H9 (cell line): ENCODE data around the gene AHNAK. TPM values are rescaled to one million over a fixed set of nuclear protein-coding genes. Genes with fewer than 3 reads are reported as not detected.

Experiments used
- DNase-seq: peaks from one replicate; pipeline ENCODE4 v3.0.0-alpha.2; 2017
- H2AFZ ChIP-seq: one replicate; pipeline ENCODE4 v1.6.1; 2013; ENCODE audit warnings: mild to moderate bottlenecking, low read length, control low read depth, moderate library complexity
- H2AK5ac ChIP-seq: 2 replicates; pipeline ENCODE4 v1.6.1; 2013; ENCODE audit warnings: low read length, control low read depth, mixed read lengths; ENCODE audit not compliant: insufficient read length
- H2BK120ac ChIP-seq: one replicate; pipeline ENCODE4 v1.6.1; 2013; ENCODE audit warnings: low read depth, mild to moderate bottlenecking, low read length, control low read depth, inconsistent platforms; ENCODE audit not compliant: poor library complexity, severe bottlenecking
- H2BK12ac ChIP-seq: 2 replicates; pipeline ENCODE4 v1.6.1; 2013; ENCODE audit warnings: low read length, control low read depth, mixed read lengths, low read depth; ENCODE audit not compliant: insufficient read length
- H2BK15ac ChIP-seq: 2 replicates; pipeline ENCODE4 v1.6.1; 2013; ENCODE audit warnings: low read depth, low read length, control low read depth
- H2BK20ac ChIP-seq: one replicate; pipeline ENCODE4 v1.6.1; 2013; ENCODE audit warnings: low read depth, mild to moderate bottlenecking, low read length, control low read depth, inconsistent platforms; ENCODE audit not compliant: poor library complexity, severe bottlenecking
- H2BK5ac ChIP-seq: 2 replicates; pipeline ENCODE4 v1.6.1; 2013; ENCODE audit warnings: low read length, control low read depth, mixed read lengths; ENCODE audit not compliant: insufficient read length
- H3K14ac ChIP-seq: 2 replicates; pipeline ENCODE4 v1.6.1; 2013; ENCODE audit warnings: low read length, control low read depth; ENCODE audit not compliant: insufficient read depth
- H3K18ac ChIP-seq: 2 replicates; pipeline ENCODE4 v1.6.1; 2013; ENCODE audit warnings: low read depth, mild to moderate bottlenecking, mixed read lengths, low read length, control low read depth; ENCODE audit not compliant: insufficient read length
- H3K23ac ChIP-seq: 2 replicates; pipeline ENCODE4 v1.6.1; 2013; ENCODE audit warnings: low read length, control low read depth, mixed read lengths, low read depth; ENCODE audit not compliant: insufficient read length
- H3K23me2 ChIP-seq: 2 replicates; pipeline ENCODE4 v1.6.1; 2013; ENCODE audit warnings: low read depth, mild to moderate bottlenecking, mixed read lengths, low read length, control low read depth; ENCODE audit not compliant: insufficient read length, poor library complexity, severe bottlenecking
- H3K27ac ChIP-seq: 2 replicates; pipeline ENCODE4 v1.5.1; 2013; ENCODE audit warnings: low read length, control low read depth, mixed read lengths, low read depth; ENCODE audit not compliant: insufficient read length
- H3K27me3 ChIP-seq: 2 replicates; pipeline ENCODE4 v1.6.1; 2013; ENCODE audit warnings: low read length, control low read depth, inconsistent platforms; ENCODE audit not compliant: insufficient read depth
- H3K4ac ChIP-seq: 2 replicates; pipeline ENCODE4 v1.6.1; 2013; ENCODE audit warnings: low read depth, mild to moderate bottlenecking, control low read depth, inconsistent platforms, low read length, moderate library complexity
- H3K4me1 ChIP-seq: 2 replicates; pipeline ENCODE4 v1.6.1; 2013; ENCODE audit warnings: low read length, control low read depth, inconsistent platforms; ENCODE audit not compliant: insufficient read depth
- H3K4me2 ChIP-seq: 2 replicates; pipeline ENCODE4 v1.6.1; 2013; ENCODE audit warnings: low read length, control low read depth, mixed read lengths; ENCODE audit not compliant: insufficient read length, insufficient read depth
- H3K56ac ChIP-seq: 2 replicates; pipeline ENCODE4 v1.6.1; 2013; ENCODE audit warnings: low read depth, mild to moderate bottlenecking, mixed read lengths, low read length, control low read depth; ENCODE audit not compliant: insufficient read length
- H3K79me1 ChIP-seq: 2 replicates; pipeline ENCODE4 v1.6.1; 2013; ENCODE audit warnings: low read depth, mild to moderate bottlenecking, moderate library complexity, low read length, control low read depth, inconsistent platforms; ENCODE audit not compliant: insufficient read depth, poor library complexity, severe bottlenecking
- H3K79me2 ChIP-seq: 2 replicates; pipeline ENCODE4 v1.6.1; 2013; ENCODE audit warnings: low read length, control low read depth, inconsistent platforms; ENCODE audit not compliant: insufficient read depth
- H3K9ac ChIP-seq: 2 replicates; pipeline ENCODE4 v1.6.1; 2013; ENCODE audit warnings: low read length, control low read depth, mixed read lengths; ENCODE audit not compliant: insufficient read length; ENCODE audit errors: extremely low read depth
- H3K9me3 ChIP-seq: one replicate; pipeline ENCODE4 v1.6.1; 2013; ENCODE audit warnings: low read depth, low read length, inconsistent platforms; ENCODE audit not compliant: control insufficient read depth
- H3T11ph ChIP-seq: one replicate; pipeline ENCODE4 v1.6.1; 2013; ENCODE audit warnings: mild to moderate bottlenecking, low read length, control low read depth, inconsistent platforms
- H4K20me1 ChIP-seq: one replicate; pipeline ENCODE4 v1.6.1; 2013; ENCODE audit not compliant: control insufficient read depth, insufficient read length, insufficient read depth
- H4K5ac ChIP-seq: 2 replicates; pipeline ENCODE4 v1.6.1; 2013; ENCODE audit warnings: low read depth, mild to moderate bottlenecking, mixed read lengths, low read length, control low read depth; ENCODE audit not compliant: insufficient read length
- H4K8ac ChIP-seq: replicated peaks from 2 replicates; pipeline ENCODE4 v1.6.1; 2013; ENCODE audit warnings: low read length, control low read depth, mixed read lengths, low read depth; ENCODE audit not compliant: insufficient read length
- H4K91ac ChIP-seq: 2 replicates; pipeline ENCODE4 v1.6.1; 2013; ENCODE audit warnings: low read depth, mild to moderate bottlenecking, moderate library complexity, mixed read lengths, low read length, control low read depth; ENCODE audit not compliant: insufficient read length
- H3K27ac Mint-ChIP-seq, 3 experiments: 2 replicates in 2 of 3; 3 replicates in 1 of 3; pipeline ENCODE4 v1.8.0; 2020 to 2021; ENCODE audit warnings: mixed read lengths in 3 of 3, mild to moderate bottlenecking in 1 of 3, moderate library complexity in 1 of 3
- H3K27me3 Mint-ChIP-seq: 2 replicates; pipeline ENCODE4 v1.8.0; 2021; ENCODE audit warnings: low read depth, mild to moderate bottlenecking, moderate library complexity, mixed read lengths
- H3K36me3 Mint-ChIP-seq, 3 experiments: 2 replicates in 2 of 3; 3 replicates in 1 of 3; pipeline ENCODE4 v1.8.0; 2020 to 2021; ENCODE audit warnings: low read depth in 3 of 3, mixed read lengths in 3 of 3; ENCODE audit not compliant: insufficient read depth in 1 of 3
- H3K4me1 Mint-ChIP-seq, 2 experiments: 2 replicates each; pipeline ENCODE4 v1.8.0; 2020; ENCODE audit warnings: mixed read lengths in 2 of 2
- H3K4me3 Mint-ChIP-seq, 2 experiments: 2 replicates in 1 of 2; 3 replicates in 1 of 2; pipeline ENCODE4 v1.8.0; 2020 to 2021; ENCODE audit warnings: mild to moderate bottlenecking in 2 of 2, mixed read lengths in 2 of 2, moderate library complexity in 1 of 2
- H3K9me3 Mint-ChIP-seq, 2 experiments: 2 replicates in 1 of 2; 3 replicates in 1 of 2; pipeline ENCODE4 v1.8.0; 2020; ENCODE audit warnings: mild to moderate bottlenecking in 2 of 2, mixed read lengths in 2 of 2, moderate library complexity in 1 of 2
- CTCF ChIP-seq: fragments of 200-600 bp; sonication (generic); conservative IDR thresholded peaks from 3 replicates; pipeline ENCODE4 v1.8.0; 2021; ENCODE audit warnings: antibody characterized with exemption, mild to moderate bottlenecking
- WGBS: extraction: QIAGEN DNeasy Blood & Tissue Kit; methylation state at CpG from one replicate; pipeline ENCODE4 v1.1.7; 2013; ENCODE audit warnings: missing lambda C conversion rate, low lambda C conversion rate, mixed read lengths; ENCODE audit not compliant: insufficient read length; ENCODE audit errors: extremely low coverage; 5-methylcytosine and 5-hydroxymethylcytosine counted together
- total RNA-seq: library from RNA; stranded (reverse); gene quantifications from 2 replicates; pipeline ENCODE4 v1.2.1, GENCODE V29; 2021

Gene AHNAK
- total RNA-seq, 1 experiment from 2014 or later, result 15.2 TPM

GRCh38 chr11:62449451-62449851, 97.2 kb downstream of the AHNAK start:
- H3K36me3 Mint-ChIP-seq, result no peaks in the 10 kb centered on the region
- no peaks in the 10 kb centered on the region for H3K23me2 ChIP-seq
- H4K5ac ChIP-seq, result no peak overlapping the region
- no peaks in the 10 kb centered on the region for H4K20me1 ChIP-seq
- H3K4me3 Mint-ChIP-seq, result no peak overlapping the region
- no peaks in the 10 kb centered on the region for H3K79me1 ChIP-seq
- no peak overlapping the region for H3K27ac ChIP-seq
- H3K4me1 ChIP-seq, result peaks cover 3% of the 10 kb centered on the region; the same call in 1 of the 2 replicates
- no peak overlapping the region for H2AFZ ChIP-seq
- no peak overlapping the region for H3K23ac ChIP-seq
- H3K9me3 ChIP-seq, result no peaks in the 10 kb centered on the region
- no peak overlapping the region for H3K14ac ChIP-seq
- no peak overlapping the region for H3K9ac ChIP-seq
- H3K4me2 ChIP-seq, result no peak overlapping the region
- TF ChIP-seq CTCF, result no peak
- no peak overlapping the region for H2BK12ac ChIP-seq
- H3K27me3 Mint-ChIP-seq, result peaks cover 14% of the 10 kb centered on the region
- no CpG with 5 or more reads among the region's 9 CpGs for WGBS
- no peak overlapping the region for H3K4ac ChIP-seq
- H2BK15ac ChIP-seq, result no peak overlapping the region
- H3K4me1 Mint-ChIP-seq, result peaks cover 4 to 8% of the 10 kb centered on the region in 2 experiments
- no peaks in the 10 kb centered on the region for H3K27me3 ChIP-seq
- H3K9me3 Mint-ChIP-seq, result no peaks in the 10 kb centered on the region
- no peak overlapping the region for H2BK120ac ChIP-seq
- no peak overlapping the region for H3K18ac ChIP-seq
- no peak overlapping the region for H2BK5ac ChIP-seq
- H4K8ac ChIP-seq, result no peak overlapping the region
- H3T11ph ChIP-seq, result no peak overlapping the region
- H3K27ac Mint-ChIP-seq, result no peak overlapping the region
- H3K56ac ChIP-seq, result no peak overlapping the region
- H4K91ac ChIP-seq, result no peak overlapping the region
- DNase-seq, result no peak
- H3K79me2 ChIP-seq, result no peaks in the 10 kb centered on the region; the same call in 1 of the 2 replicates
- peak overlapping the region; percentile 66 for H2BK20ac ChIP-seq
- H2AK5ac ChIP-seq, result no peak overlapping the region
